ENCODE measurements around the gene ISYNA1.

Gene ISYNA1

DNA sequence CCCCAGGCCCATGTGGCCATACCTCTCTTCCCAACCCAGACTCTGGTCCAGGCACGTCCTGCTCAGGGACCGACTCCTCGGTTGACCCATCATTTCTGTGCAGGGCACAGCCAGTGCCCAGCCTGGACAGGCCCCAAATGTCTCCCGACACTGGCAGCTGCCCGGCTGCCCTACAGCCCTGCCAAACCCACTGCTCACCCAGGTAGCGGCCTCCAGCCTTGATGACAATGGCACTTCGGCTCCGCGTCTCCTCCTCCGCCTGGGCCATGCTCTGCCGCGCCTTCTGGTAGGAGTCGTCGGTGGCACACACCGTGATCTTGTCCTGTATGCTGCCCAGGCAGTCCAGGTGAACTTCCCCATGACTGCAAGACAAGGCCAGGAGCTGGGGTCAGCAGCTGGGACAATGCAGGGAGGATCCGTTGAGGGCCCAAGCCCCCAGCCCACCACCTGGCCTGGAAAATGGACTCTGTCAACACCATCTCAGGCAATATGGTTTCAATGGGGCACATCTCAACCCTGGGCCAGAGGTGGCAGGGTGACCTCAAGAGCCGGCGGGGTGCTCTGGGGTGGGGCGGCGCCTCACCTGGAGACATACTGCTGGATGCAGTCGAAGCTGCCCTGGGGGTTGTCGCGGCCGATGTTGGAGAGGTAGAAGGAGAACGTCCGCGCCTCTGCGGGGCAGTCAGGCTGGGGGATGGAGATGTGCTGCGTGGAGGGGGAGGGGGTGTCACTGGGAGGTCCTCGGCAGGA, 27.5 kb upstream of the ISYNA1 start:
- no peak for TF ChIP-seq CTCF (IDR thresholded peaks at IDR 0.05; ENCODE audit: low read depth, low read length, missing control alignments)
- Histone ChIP-seq H3K27me3 (replicated peaks) (no peaks in the 10 kb centered on the region), H3K27ac (no peak overlapping the region), H3K4me3 (ENCODE audit: low read depth, low read length) (no peak overlapping the region), H3K36me3 (replicated peaks) (peaks cover 24% of the 10 kb centered on the region)
- no peak for DNase-seq
- in situ Hi-C loops (cut with HindIII; ENCODE audit: low pct_ligation_motif_present, low sequenced_read_pairs), result no loop called here

DNA sequence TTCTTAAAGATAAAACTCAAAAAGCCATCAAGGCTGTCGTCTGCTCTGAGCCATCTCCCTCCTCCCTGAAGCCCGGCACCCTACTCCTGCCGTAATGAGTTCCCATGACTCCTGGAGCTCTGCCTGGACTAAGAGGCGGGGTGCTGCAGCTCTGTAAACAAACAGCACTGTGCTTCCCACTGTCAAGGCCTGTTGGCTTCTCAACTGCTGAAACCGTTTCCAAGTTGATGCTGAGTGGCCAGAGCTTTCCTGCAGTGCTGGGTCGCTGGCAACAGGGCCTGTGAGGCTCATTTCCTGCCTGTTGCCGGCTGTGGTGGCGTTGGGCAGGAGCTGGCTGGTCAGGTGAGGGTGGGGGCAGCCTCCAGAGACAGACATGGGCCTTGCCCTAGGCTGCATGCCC, 26.7 kb upstream of the ISYNA1 start:
- Histone ChIP-seq H3K27ac (peak overlapping the region; percentile 36), H3K4me3 (ENCODE audit: low read depth, low read length) (no peak overlapping the region), H3K36me3 (replicated peaks) (peaks cover 26% of the 10 kb centered on the region), H3K27me3 (replicated peaks) (no peaks in the 10 kb centered on the region)
- in situ Hi-C loops (cut with HindIII; ENCODE audit: low pct_ligation_motif_present, low sequenced_read_pairs), result no loop called here
- DNase-seq, result peak; percentile 82
- no peak for TF ChIP-seq CTCF (IDR thresholded peaks at IDR 0.05; ENCODE audit: low read depth, low read length, missing control alignments)

DNA sequence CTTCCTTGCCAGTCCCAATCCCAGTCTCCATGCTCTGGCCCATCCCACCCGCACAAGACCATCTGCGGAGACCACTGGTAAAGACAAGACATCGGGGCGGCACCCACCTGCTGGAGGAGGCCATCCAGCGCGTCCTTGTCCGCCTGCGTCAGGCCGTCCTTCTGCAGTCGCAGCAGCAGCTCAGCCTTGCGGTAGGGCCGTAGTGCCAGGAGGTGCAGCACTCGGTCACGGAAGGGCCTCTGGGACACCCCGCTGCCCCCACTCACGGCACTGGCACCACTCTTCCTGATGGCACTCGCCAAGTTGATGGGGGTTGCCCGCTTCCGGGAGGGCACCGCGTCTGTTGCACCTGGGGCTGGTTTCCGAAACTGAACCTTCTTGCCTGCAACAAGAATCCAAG, 23.5 kb upstream of the ISYNA1 start:
- H3K36me3 ChIP-seq (replicated peaks), result peaks cover 34% of the 10 kb centered on the region
- in situ Hi-C loops (cut with HindIII; ENCODE audit: low pct_ligation_motif_present, low sequenced_read_pairs), result no loop called here
- no peak overlapping the region for H3K27ac ChIP-seq
- no peak overlapping the region for H3K4me3 ChIP-seq (ENCODE audit: low read depth, low read length)
- no peak for TF ChIP-seq CTCF (IDR thresholded peaks at IDR 0.05; ENCODE audit: low read depth, low read length, missing control alignments)
- no peak for DNase-seq
- no peaks in the 10 kb centered on the region for H3K27me3 ChIP-seq (replicated peaks)

DNA sequence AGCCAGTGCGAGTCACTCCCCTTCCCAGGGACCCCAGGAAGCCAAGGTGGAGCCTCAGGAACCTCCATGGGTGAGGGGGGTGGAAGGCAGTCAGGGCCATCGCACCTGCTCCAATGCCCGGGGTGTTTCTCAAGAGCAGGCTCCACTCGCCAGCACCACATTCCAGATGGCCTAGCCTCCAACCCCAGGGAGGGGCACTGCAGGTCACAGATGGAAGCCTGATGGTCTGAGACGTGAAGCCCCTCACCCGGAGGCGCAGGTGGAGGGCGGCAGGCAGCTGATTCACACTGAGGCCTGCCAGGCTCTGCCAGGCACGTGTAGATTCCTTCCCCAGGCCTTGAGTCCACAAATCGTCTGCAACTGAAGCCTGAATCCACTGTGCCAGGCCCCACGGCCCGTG, 23.0 kb upstream of the ISYNA1 start:
- Histone ChIP-seq H3K27me3 (replicated peaks) (no peaks in the 10 kb centered on the region), H3K27ac (no peak overlapping the region), H3K36me3 (replicated peaks) (peaks cover 36% of the 10 kb centered on the region), H3K4me3 (ENCODE audit: low read depth, low read length) (no peak overlapping the region)
- no peak for DNase-seq
- in situ Hi-C loops (cut with HindIII; ENCODE audit: low pct_ligation_motif_present, low sequenced_read_pairs), result no loop called here
- TF ChIP-seq CTCF (IDR thresholded peaks at IDR 0.05; ENCODE audit: low read depth, low read length, missing control alignments), result no peak

DNA sequence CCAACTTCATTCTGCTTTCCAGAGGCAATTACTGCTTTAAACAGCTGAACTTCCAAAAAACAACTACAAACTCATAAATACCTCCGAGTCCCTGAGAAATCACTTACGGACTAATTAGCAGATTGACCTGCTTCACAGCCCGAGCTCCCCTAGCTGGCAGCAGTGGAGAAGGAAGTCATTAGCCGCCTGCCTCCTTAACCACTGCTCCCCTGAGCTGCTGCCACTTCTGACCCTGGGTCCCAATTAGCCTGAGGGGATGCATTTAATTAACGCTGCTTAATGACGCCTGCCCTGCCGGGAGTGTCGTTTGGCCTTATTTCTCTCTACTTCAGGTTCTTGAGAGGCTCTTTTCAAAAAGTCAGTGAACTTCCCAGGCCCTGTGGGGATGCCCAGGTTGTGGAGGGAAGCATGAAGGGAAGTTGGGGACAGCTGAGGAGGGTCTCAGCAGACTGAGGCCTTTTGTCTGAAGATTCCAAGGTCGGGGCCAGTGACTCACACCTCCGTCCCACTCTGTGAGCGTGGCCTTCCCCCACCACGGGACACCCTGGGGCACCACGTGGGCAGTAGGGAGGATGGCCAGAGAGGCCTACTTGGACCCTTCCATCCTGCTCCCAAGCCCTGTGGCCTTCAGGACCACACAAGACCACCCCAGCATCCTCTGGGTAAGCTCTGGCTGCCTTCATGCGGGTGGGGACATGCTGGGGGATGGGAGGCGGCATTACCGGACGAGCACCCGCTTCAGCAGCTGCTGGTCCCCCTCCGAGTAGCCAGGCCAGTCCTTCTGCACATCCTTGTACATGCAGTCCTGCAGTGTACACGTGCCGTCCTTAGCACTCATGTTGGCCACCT, 19.8 kb upstream of the ISYNA1 start:
- H3K4me3 ChIP-seq (ENCODE audit: low read depth, low read length), result no peak overlapping the region
- no peaks in the 10 kb centered on the region for H3K27me3 ChIP-seq (replicated peaks)
- no peak for TF ChIP-seq CTCF (IDR thresholded peaks at IDR 0.05; ENCODE audit: low read depth, low read length, missing control alignments)
- in situ Hi-C loops (cut with HindIII; ENCODE audit: low pct_ligation_motif_present, low sequenced_read_pairs), result no loop called here
- DNase-seq, result no peak
- no peak overlapping the region for H3K27ac ChIP-seq
- H3K36me3 ChIP-seq (replicated peaks), result peaks cover 35% of the 10 kb centered on the region

All from brain microvascular endothelial cell (primary cell).